HepG2 (cell line): ENCODE results near the gene JUND. TPM values are rescaled to one million over a fixed set of nuclear protein-coding genes. Genes with fewer than 3 reads are reported as not detected.

Experiments used
- ATAC-seq: fragments of 200-7000 bp; cut with Tn5 transposase; 3 replicates; pipeline ENCODE4 v1.9.1; 2020; ENCODE audit warnings: mild to moderate bottlenecking, moderate library complexity
- BruUV-seq: library from RNA; stranded (reverse); fragments of 400-500 nt; replicated peaks from 2 replicates; lab custom pipeline; 2021; lab: Mats Ljungman, UMichigan
- CTCF ChIA-PET: fragments of 300-600 bp; formaldehyde crosslinking; extraction: SDS; loops from one replicate; lab custom pipeline; 2021; ENCODE audit warnings: low total read pairs, inconsistent platforms, low intra/inter-chr PET ratio; lab: Yijun Ruan, JAX
- POLR2A ChIA-PET: fragments of 350-600 bp; sonication (Branson Sonifier 250); formaldehyde crosslinking; loops from one replicate; lab custom pipeline; 2020; ENCODE audit warnings: antibody characterized with exemption, inconsistent platforms; lab: Yijun Ruan, JAX
- DNase-seq: peaks from one replicate; pipeline ENCODE4 v3.0.0-alpha.2; 2015; ENCODE audit warnings: low spot score
- FAIRE-seq: peaks from 3 replicates; lab custom pipeline; 2011; peaks lifted over from hg19 to GRCh38; lab: Jason Lieb, UNC
- H2AFZ ChIP-seq: one replicate; pipeline ENCODE4 v1.6.1; 2011; ENCODE audit warnings: low read length, inconsistent platforms
- H3K27ac ChIP-seq: fragments of 300-600 bp; 3 replicates; pipeline ENCODE4 v1.8.0; 2011; ENCODE audit warnings: mixed run types, mild to moderate bottlenecking, mixed read lengths, low read length, inconsistent platforms; ENCODE audit not compliant: insufficient read depth; ENCODE audit errors: extremely low read length
- H3K27me3 ChIP-seq, 2 experiments: fragments of 200-600 bp in 1 of 2; 2 replicates in 1 of 2; 3 replicates in 1 of 2; pipeline versions ENCODE4 v1.6.0 to v1.8.0; 2011; ENCODE audit warnings: low read length in 2 of 2, mild to moderate bottlenecking in 2 of 2, moderate library complexity in 2 of 2, inconsistent platforms in 1 of 2; ENCODE audit not compliant: insufficient read depth in 2 of 2, control insufficient read depth in 1 of 2
- H3K36me3 ChIP-seq, 2 experiments: fragments of 200-600 bp in 1 of 2; replicated peaks in 1 of 2; 2 replicates in 1 of 2; 3 replicates in 1 of 2; pipeline versions ENCODE4 v1.5.1 to v1.8.0; 2011; ENCODE audit warnings: low read length in 2 of 2, inconsistent platforms in 1 of 2; ENCODE audit not compliant: insufficient read depth in 2 of 2, control insufficient read depth in 1 of 2
- H3K4me1 ChIP-seq: 2 replicates; pipeline ENCODE4 v1.5.1; 2012; ENCODE audit warnings: low read length, inconsistent platforms; ENCODE audit not compliant: insufficient read depth
- H3K4me2 ChIP-seq: 2 replicates; pipeline ENCODE4 v1.6.0; 2011; ENCODE audit warnings: low read depth, low read length, inconsistent platforms
- H3K4me3 ChIP-seq, 3 experiments: fragments of 200-600 bp in 1 of 3; sonication (generic), shearing (Covaris generic) in 1 of 3; replicated peaks in 1 of 3; 2 replicates each; pipeline ENCODE4 v1.5.1; 2011 to 2016; ENCODE audit warnings: low read length in 3 of 3, inconsistent platforms in 2 of 3, low read depth in 2 of 3, mild to moderate bottlenecking in 2 of 3, control low read depth in 1 of 3, mixed read lengths in 1 of 3; ENCODE audit not compliant: insufficient read depth in 1 of 3
- H3K79me2 ChIP-seq: one replicate; pipeline ENCODE4 v1.6.1; 2011; ENCODE audit warnings: low read length, inconsistent platforms; ENCODE audit not compliant: insufficient read depth
- H3K9ac ChIP-seq: 2 replicates; pipeline ENCODE4 v1.6.0; 2011; ENCODE audit warnings: mild to moderate bottlenecking, low read depth, low read length, inconsistent platforms; ENCODE audit not compliant: insufficient read depth
- H3K9me3 ChIP-seq: 2 replicates; pipeline ENCODE4 v1.5.1; 2012; ENCODE audit warnings: mild to moderate bottlenecking, low read length
- H4K20me1 ChIP-seq: 2 replicates; pipeline ENCODE4 v1.6.0; 2011; ENCODE audit warnings: inconsistent platforms, mild to moderate bottlenecking, low read length, moderate library complexity; ENCODE audit not compliant: insufficient read depth
- ARID5B ChIP-seq: IDR thresholded peaks from 2 replicates; pipeline ENCODE4 v1.4.0; 2020; ENCODE audit warnings: mild to moderate bottlenecking, missing genetic modification reagents
- MAX ChIP-seq: IDR thresholded peaks from 2 replicates; pipeline ENCODE4 v1.6.1; 2012; ENCODE audit warnings: inconsistent platforms
- NCOA2 ChIP-seq: sonication (generic); formaldehyde crosslinking; IDR thresholded peaks from 2 replicates; pipeline ENCODE4 v1.8.0; 2022; ENCODE audit warnings: inconsistent platforms
- REST ChIP-seq, 2 experiments: IDR thresholded peaks; 2 replicates each; pipeline ENCODE4 v1.6.1; 2011 to 2012; ENCODE audit warnings: low read length in 2 of 2, borderline replicate concordance in 1 of 2, low read depth in 1 of 2, mild to moderate bottlenecking in 1 of 2, moderate library complexity in 1 of 2
- SOX13 ChIP-seq, 3 experiments: fragments of 450-650 bp in 1 of 3; sonication (generic) in 1 of 3; formaldehyde crosslinking in 1 of 3; IDR thresholded peaks in 2 of 3; conservative IDR thresholded peaks in 1 of 3; 2 replicates each; pipeline versions ENCODE4 v1.5.0 to v1.6.1; 2016 to 2020; ENCODE audit warnings: antibody characterized with exemption in 1 of 3, mild to moderate bottlenecking in 1 of 3, missing compliant biosample characterization in 1 of 3, missing genetic modification reagents in 1 of 3, moderate library complexity in 1 of 3
- STAT5B ChIP-seq: sonication (generic); formaldehyde crosslinking; IDR thresholded peaks from 2 replicates; pipeline ENCODE4 v1.4.0; 2020; ENCODE audit warnings: missing genetic modification reagents
- ZNF768 ChIP-seq: sonication (generic); formaldehyde crosslinking; IDR thresholded peaks from 2 replicates; pipeline ENCODE4 v1.4.0; 2020; ENCODE audit warnings: missing genetic modification reagents
- WGBS: methylation state at CpG from one replicate; pipeline ENCODE4 v1.1.6; 2017; ENCODE audit warnings: low lambda C conversion rate; 5-methylcytosine and 5-hydroxymethylcytosine counted together
- in situ Hi-C: cut with HindIII; loops from 2 replicates; pipeline ENCODE4 v1.10.0; 2017; ENCODE audit warnings: low pct_unique_long_range_greater_than_20kb; ENCODE audit not compliant: extremely low pct_ligation_motif_present
- intact Hi-C: fragments of 100-400 bp; cut with micrococcal nuclease; formaldehyde crosslinking; loops from one replicate; pipeline ENCODE4 v1.10.0; 2022; ENCODE audit not compliant: unreplicated experiment
- polyA plus RNA-seq, 8 experiments: library from polyadenylated mRNA; depleted of rRNA in 3 of 8; stranded (reverse) in 7 of 8; unstranded in 1 of 8; fragments of >200 nt; fragmentation: Illumina TruSeq in 4 of 8; extraction: Trizol in 4 of 8; gene quantifications; 2 replicates each; pipeline versions ENCODE4 v1.2.1 to v1.2.3, GENCODE V29; 2011 to 2016; ENCODE audit warnings: low read depth in 4 of 8, missing spikeins in 1 of 8, mixed read lengths in 1 of 8; ENCODE audit not compliant: insufficient read depth in 1 of 8
- total RNA-seq, 5 experiments: library from RNA; depleted of rRNA; stranded (reverse); fragments of >200 nt; fragmentation: Illumina TruSeq; extraction: Trizol; gene quantifications; 2 replicates each; pipeline ENCODE4 v1.2.3, GENCODE V29; 2016; ENCODE audit warnings: low read depth in 1 of 5
- TF ChIP-seq, protein P1 (sequence below): IDR thresholded peaks from 2 replicates; pipeline ENCODE4 v1.6.1; 2016; ENCODE audit warnings: mild to moderate bottlenecking, missing biosample characterization, missing genetic modification reagents
- TF ChIP-seq, protein P2 (sequence below): sonication (generic); formaldehyde crosslinking; IDR thresholded peaks from 2 replicates; pipeline ENCODE4 v1.5.0; 2020; ENCODE audit warnings: missing genetic modification reagents

JUND gene
- total and polyA plus RNA-seq, 2 of the 13 experiments (the other 11 are each of a cell fraction or from before 2014, with no cell fraction given): 41.2 to 59.8 TPM

DNA sequence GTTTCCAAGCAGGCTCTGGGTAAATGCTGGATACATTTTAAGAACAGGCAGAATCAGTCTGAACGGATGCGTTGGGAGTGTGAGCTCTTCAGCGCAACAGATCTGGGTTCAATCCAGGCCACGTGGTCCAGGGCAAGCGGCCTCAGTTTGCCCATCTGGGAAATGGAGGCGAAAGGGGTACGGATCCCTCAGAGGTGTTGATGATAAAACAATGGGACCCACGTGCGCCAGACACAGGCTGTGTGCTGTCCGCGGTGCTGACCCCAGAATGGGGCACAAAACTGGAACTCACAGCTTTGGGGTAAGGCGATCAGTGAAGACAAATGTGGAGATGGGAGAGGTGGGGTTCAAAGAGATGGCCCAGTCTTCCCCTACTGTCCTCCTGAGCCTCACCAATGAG lies 42.1 kb downstream of the JUND start:
- H3K27me3 ChIP-seq: no peaks in the 10 kb centered on the region; a peak in 1 of 5 replicates
- no peak overlapping the region for H2AFZ ChIP-seq
- intact Hi-C loops: no loop called here
- ATAC-seq (no peak), FAIRE-seq (no peak), DNase-seq (no peak)
- H3K9me3 ChIP-seq: no peaks in the 10 kb centered on the region
- no peaks in the 10 kb centered on the region for H3K79me2 ChIP-seq
- no peak overlapping the region for H3K4me2 ChIP-seq
- H4K20me1 ChIP-seq: no peaks in the 10 kb centered on the region
- ChIA-PET CTCF (no interaction called here), POLR2A (no interaction called here)
- no peak overlapping the region for H3K4me3 ChIP-seq
- WGBS: 15% methylated on average over 12 of the region's 12 CpGs
- no peaks in the 10 kb centered on the region for H3K4me1 ChIP-seq
- no peaks in the 10 kb centered on the region for H3K36me3 ChIP-seq
- no peak overlapping the region for H3K9ac ChIP-seq
- in situ Hi-C loops: no loop called here
- no TSS peak for BruUV-seq
- no peak overlapping the region for H3K27ac ChIP-seq
- TF ChIP-seq MAX (peak; percentile 65), NCOA2 (no peak), SOX13 (IDR thresholded peaks at IDR 0.05) (no peak), SOX13 (CRISPR knock-in tag; conservative IDR thresholded peaks at IDR 0.05 in 1 of 2, IDR thresholded peaks at IDR 0.05 in 1 of 2) (peak in 1 of 2 experiments; percentile 46; a peak in 2 of 4 replicates), ZNF768 (CRISPR knock-in tag) (0 out of 2 replicates have a peak, but pooled peaks have one; percentile 28), REST (IDR thresholded peaks at IDR 0.05; ENCODE audit: borderline replicate concordance in 1 of 2, low read depth in 1 of 2, low read length in 2 of 2) (peak; percentile 76 to 94), ARID5B (CRISPR knock-in tag) (peak; percentile 9; the same call in 1 of the 2 replicates), STAT5B (CRISPR knock-in tag) (0 out of 2 replicates have a peak, but pooled peaks have one; percentile 32)
- TF ChIP-seq, protein P1, sequence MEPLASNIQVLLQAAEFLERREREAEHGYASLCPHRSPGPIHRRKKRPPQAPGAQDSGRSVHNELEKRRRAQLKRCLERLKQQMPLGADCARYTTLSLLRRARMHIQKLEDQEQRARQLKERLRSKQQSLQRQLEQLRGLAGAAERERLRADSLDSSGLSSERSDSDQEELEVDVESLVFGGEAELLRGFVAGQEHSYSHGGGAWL: 0 out of 2 replicates have a peak, but pooled peaks have one; percentile 39
- TF ChIP-seq, protein P2, sequence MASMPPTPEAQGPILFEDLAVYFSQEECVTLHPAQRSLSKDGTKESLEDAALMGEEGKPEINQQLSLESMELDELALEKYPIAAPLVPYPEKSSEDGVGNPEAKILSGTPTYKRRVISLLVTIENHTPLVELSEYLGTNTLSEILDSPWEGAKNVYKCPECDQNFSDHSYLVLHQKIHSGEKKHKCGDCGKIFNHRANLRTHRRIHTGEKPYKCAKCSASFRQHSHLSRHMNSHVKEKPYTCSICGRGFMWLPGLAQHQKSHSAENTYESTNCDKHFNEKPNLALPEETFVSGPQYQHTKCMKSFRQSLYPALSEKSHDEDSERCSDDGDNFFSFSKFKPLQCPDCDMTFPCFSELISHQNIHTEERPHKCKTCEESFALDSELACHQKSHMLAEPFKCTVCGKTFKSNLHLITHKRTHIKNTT (CRISPR knock-in tag): no peak
